ENCODE results near the gene CGNL1.
A peak's percentile ranks its signal among the peaks of the same experiment; 100 is the strongest.

CGNL1 gene

GRCh38 chr15:57384024-57384423, 7.7 kb downstream of the CGNL1 start:
- H3K4me3 ChIP-seq (ENCODE audit: low read depth, low read length): no peak overlapping the region

- H3K4me3 ChIP-seq (ENCODE audit: low read depth, low read length): no peak overlapping the region
Observed at GRCh38 chr15:57384816-57385215, 8.5 kb downstream of the CGNL1 start.

DNA sequence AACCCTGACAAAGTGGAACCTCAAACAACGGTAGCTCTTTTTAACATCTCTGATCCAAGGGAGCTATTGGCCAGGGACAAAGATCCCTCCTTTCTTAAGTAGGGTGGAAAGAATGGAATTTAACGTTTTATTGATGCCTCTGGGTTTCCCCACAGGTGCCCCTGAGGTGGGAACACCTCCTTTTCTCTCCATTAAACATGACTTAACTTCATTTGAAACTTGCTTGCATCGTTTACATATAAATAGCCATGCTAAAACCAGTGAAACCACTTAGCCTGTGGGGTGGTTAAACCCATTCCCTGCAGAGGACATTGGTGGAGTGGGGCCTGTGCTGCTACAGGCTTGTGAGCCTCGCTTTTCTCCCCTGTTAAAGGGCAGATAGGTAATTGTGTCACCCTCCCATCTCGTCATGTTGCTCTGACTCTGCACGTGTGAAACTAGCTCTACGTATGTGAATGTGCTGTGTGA, 9.7 kb downstream of the CGNL1 start:
- H3K4me3 ChIP-seq (ENCODE audit: low read depth, low read length): peak overlapping the region; percentile 48

GRCh38 chr15:57386976-57387375, 10.7 kb downstream of the CGNL1 start:
- H3K4me3 ChIP-seq (ENCODE audit: low read depth, low read length): peak overlapping the region; percentile 48

GRCh38 chr15:57387564-57388076, 11.3 kb downstream of the CGNL1 start:
- H3K4me3 ChIP-seq (ENCODE audit: low read depth, low read length): peak overlapping the region; percentile 31

DNA sequence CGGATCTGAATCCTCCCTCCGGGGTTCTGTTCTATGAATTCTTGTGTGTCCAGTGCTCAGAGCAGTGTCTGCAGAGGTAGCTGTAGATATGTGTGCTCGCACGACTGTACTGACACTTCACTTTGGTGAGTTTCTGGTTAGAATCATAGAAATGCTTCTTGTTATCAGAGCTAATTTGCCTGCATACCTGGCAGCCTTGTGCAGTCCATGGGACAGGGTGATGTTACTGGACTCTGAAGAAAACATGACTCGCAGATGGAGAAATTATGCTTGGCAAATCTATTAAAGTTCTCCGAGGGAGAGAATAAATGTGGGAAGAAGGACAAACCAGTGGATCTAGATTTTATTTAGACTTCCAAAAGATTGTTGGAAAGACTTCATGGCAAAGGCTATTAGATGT, 12.2 kb downstream of the CGNL1 start:
- peak overlapping the region; percentile 31 for H3K4me3 ChIP-seq (ENCODE audit: low read depth, low read length)

DNA sequence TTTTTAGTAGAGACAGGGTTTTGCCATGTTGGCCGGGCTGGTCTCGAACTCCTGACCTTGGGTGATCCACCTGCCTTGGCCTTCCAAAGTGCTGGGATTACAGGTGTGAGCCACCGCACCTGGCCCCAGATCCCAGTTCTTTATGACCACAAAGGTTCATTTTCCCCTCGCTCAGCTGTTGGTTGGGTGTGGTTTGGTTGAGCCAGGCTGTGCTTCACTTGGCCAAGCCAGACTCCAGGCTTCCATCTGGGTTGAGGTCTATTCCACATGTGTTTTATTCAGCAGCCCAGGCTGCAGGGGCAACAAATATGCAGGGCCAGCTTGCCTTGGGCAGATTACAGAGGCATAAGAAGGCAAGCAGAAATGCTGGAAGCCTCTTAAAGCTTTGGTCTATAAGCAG, 13.7 kb downstream of the CGNL1 start:
- H3K4me3 ChIP-seq (ENCODE audit: low read depth, low read length): no peak overlapping the region

- no peak overlapping the region for H3K4me3 ChIP-seq (ENCODE audit: low read depth, low read length)
Observed at GRCh38 chr15:57390583-57390982, 14.3 kb downstream of the CGNL1 start.

DNA sequence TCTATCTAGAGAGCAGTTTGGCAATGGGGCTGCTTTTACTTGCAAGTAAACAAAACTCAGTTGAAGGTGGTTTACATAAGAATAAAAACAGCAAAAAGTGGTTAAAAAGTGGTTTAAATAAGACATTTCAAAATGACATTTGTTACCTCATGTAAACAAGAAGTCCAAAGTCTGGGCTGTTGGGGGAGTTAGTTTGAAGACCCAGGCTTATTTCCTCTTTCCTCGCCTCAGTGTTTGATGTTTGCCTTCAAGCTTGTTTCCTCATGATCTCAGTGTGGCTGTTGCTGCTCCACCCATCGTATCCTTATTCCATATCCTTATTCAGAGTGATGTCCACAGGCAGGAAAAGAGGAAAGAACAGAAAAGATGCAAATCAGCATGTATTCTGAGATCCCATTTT, 15.2 kb downstream of the CGNL1 start:
- H3K4me3 ChIP-seq (ENCODE audit: low read depth, low read length): no peak overlapping the region

GRCh38 chr15:57393061-57393460, 16.8 kb downstream of the CGNL1 start:
- no peak overlapping the region for H3K4me3 ChIP-seq (ENCODE audit: low read depth, low read length)

DNA sequence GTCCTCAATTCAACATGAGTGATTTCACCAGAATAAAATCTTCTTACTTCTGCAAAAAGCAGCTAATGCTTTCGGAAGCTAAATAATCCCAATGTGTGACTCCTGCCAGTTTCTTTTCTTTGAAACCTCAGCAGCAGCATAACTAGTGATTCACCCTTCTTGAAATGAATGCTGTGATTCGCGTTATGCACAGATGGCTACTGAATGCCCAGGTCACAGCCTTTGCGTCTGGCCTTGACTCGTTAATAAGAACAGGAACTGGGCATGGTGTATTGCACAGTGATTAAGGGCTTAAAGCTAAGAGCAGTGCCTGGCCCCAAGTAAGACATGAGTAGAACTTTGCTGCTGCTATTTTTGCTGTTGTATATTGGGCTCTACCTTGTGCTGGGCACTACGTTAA, 19.0 kb downstream of the CGNL1 start:
- no peak overlapping the region for H3K4me3 ChIP-seq (ENCODE audit: low read depth, low read length)

DNA sequence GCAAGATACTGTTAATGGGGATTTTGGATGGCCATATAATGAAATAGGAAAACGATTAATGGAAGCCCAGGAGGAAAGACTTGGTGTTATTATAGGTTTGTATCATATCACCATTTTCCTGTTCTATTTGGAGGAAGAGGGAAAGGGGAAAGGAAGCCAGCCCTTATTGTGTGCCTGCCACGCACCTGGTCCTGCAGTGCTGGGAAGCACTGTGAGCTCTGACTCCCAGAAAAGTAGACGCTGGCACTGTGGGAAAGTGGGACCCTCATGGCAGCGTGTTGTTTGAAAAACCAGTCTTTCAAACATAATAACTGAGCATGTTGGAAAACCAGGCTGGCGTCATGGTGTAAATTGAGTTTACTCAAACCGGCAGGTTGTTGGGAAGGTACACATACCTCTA, 22.0 kb downstream of the CGNL1 start:
- no peak overlapping the region for H3K4me3 ChIP-seq (ENCODE audit: low read depth, low read length)

DNA sequence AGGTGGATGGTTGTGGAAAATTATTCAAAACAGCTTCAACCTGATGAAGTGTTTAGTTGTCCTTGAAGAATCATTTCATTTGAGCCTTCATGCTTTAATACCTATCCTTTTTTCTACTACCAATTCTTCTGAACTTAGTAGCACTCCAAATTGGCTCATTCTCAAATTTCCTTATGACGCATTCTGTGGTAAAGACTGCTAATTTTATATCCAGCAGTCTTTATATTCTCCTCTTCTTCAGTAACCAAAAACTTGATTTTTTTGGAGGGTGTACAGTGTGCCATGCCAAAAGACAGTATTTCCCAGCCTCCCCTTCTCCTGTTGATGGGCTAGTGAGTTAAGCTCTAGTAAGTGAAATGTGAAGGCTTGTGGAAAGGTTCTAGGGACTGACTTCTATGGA, 25.2 kb downstream of the CGNL1 start:
- H3K4me3 ChIP-seq (ENCODE audit: low read depth, low read length): no peak overlapping the region

DNA sequence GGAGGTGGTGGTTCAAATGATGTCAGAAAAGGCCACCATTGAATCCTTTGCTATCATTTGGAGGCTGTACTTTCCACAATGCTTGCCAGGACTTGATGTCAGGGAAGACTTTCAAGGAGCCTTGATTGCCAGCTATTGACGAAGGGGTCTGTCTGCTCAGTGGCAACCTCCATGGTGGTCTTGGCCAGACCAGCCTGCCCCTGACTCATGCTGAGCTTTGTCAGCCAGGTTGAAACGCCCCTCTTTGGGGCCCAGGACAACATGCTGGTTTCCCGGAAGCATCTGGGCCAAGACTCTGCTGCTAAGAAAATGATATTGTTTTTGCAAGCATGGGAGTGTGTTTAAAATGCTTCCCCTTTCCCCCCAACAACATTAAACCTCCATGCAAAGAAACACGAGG, 26.7 kb downstream of the CGNL1 start:
- no peak overlapping the region for H3K4me3 ChIP-seq (ENCODE audit: low read depth, low read length)

GRCh38 chr15:57403566-57404325, 27.4 kb downstream of the CGNL1 start:
- no peak overlapping the region for H3K4me3 ChIP-seq (ENCODE audit: low read depth, low read length)

- no peak overlapping the region for H3K4me3 ChIP-seq (ENCODE audit: low read depth, low read length)
Observed at GRCh38 chr15:57405133-57405532, 28.8 kb downstream of the CGNL1 start.

DNA sequence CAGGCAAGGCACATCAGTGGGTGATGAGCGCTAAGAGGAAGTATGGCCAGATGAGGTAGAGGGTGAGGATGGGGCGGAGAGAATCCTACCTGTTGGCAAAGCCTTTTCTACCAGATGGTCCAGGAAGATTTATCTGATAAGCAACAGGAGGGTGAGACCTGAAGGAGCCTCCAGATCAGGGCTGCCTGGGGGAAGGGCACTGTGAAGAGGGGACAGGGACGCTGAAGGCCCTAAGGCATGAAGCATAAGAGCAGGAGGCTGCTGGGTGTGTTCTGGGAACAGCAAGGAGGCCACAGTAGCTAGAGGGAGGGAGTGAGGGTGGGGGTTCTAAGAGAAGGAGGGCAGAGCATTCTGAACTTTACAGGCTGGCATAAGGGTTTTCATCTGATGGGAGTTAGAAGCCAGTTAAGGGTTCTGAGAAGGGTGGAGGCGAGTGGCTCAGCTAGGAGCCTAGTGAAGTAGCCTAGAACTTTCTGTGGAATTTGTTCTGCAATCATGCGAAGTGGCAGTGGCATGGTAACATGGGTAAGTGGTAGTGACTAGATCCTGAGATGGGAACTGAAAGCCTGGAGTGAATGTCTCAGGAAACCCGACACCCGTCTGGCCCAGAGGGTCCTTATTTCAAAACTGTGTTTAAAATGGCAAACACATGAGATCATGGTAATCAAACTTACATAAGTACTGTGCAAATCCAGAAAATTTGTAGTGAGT, 29.9 kb downstream of the CGNL1 start:
- no peak overlapping the region for H3K4me3 ChIP-seq (ENCODE audit: low read depth, low read length)

DNA sequence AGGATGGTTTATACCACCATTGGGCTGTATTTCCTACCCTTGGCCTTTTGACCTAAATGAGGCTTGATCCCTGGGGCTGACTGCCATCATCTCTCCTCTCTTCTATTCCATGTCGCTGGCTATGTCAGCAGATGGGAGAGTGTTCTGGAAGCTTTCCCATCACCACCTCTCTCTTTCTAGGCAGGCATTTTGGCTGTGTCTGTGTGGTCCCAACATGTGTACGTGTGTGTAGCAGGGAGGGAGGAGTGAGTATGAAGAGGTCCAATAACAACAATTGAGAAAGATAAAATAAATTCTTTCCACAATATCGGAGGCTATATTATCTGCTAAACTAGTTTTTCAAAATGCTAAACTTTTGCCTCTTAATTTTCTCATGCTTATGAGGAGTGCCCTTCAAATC, 34.1 kb downstream of the CGNL1 start:
- no peak overlapping the region for H3K4me3 ChIP-seq (ENCODE audit: low read depth, low read length)

DNA sequence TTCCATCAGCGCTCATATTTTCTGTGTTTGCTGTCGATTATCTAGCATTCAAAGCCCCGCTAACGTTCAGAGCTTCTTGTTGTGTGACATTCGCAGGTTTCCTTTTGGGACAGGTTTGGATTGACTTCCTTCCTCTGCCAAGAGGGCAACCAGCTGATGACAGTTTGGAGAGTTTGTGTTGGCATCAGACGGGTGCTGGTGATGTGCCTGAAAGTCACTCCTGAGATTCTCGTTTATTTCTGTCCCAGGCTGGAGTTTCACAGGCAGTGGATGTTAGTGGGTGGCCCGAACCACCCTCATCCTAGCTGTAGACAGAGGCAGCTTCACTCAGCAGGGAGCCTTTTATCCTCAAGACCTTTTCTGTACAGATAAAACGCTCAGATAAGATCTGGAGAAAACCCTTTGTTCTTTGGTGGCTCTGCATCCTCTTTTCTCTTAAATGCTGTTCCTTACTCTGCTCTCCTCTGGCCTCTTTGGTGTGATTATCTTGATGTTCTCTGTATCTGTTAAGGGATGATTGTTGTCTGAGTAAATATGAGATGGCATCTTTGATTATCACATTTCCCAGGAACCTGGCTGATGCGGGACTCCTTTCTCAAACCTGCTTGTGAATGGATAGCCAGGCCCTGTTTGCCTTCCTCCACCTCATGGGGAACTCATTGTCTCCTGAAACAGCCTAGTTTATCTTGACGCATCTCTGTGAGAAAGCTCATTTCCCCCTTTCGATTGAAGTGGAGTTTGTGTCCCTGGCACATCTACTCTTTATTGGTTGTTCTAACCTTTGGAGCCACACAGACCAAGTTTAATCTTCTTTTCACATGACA, 35.9 kb downstream of the CGNL1 start:
- H3K4me3 ChIP-seq (ENCODE audit: low read depth, low read length): no peak overlapping the region

- no peak overlapping the region for H3K4me3 ChIP-seq (ENCODE audit: low read depth, low read length)
Observed at GRCh38 chr15:57415602-57416001, 39.3 kb downstream of the CGNL1 start.

DNA sequence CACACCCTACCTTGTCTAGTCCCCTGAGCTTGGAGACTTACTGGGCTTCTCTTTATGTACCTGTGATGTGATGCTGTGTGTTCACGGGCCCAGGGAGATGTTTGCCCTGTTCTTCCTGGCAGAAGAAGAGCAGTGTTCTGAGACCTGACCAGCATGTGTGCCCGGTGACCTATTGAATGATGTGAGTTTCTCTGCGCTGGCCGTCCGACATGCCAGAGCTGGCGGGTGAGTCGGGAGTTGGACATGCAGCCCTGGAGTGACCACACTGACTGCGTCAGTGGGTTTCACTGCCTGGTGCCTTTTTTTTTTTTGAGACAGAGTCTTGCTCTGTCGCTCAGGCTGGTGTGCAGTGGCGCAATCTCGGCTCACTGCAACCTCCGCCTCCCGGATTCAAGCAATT, 42.3 kb downstream of the CGNL1 start:
- no peak overlapping the region for H3K4me3 ChIP-seq (ENCODE audit: low read depth, low read length)
